ENCODE data around the gene OR1J1. TPM values are rescaled to one million over a fixed set of nuclear protein-coding genes. Genes with fewer than 3 reads are reported as not detected.

OR1J1 gene
- total and polyA plus RNA-seq, 4 donors: not detected

- intact Hi-C loops (cut with DNase I): loop anchor here (10.0 kb wide), 2 partner anchors 113 to 333 kb away; no protein-coding TSS in a partner anchor
- H3K36me3 ChIP-seq (ENCODE audit: control insufficient read depth in 1 of 2, insufficient read depth in 2 of 2, low read length in 1 of 2): no peaks in the 10 kb centered on the region
- DNase-seq (no peak), ATAC-seq (ENCODE audit: low FRiP score) (no peak)
- no peak overlapping the region for H3K4me3 ChIP-seq (ENCODE audit: low read length in 2 of 2)
- no peaks in the 10 kb centered on the region for H3K4me1 ChIP-seq (ENCODE audit: control insufficient read depth in 1 of 2, insufficient read depth in 2 of 2, low read length in 2 of 2)
- H3K27me3 ChIP-seq (ENCODE audit: control insufficient read depth in 1 of 2, insufficient read depth in 2 of 2, low read length in 1 of 2): peaks cover 0 to 2% of the 10 kb centered on the region in 2 donors
- peaks cover 2% of the 10 kb centered on the region for H3K9me3 ChIP-seq (ENCODE audit: control insufficient read depth, low read length)
- WGBS, 2 donors: 99 to 100% methylated on average over 1 of the region's 1 CpG
- no peak overlapping the region for H3K27ac ChIP-seq (ENCODE audit: low read depth in 1 of 2, low read length in 2 of 2)
These were observed 19.9 kb downstream of the OR1J1 start for GRCh38 chr9:122457787-122458186.

- no peak overlapping the region for H3K4me3 ChIP-seq (ENCODE audit: low read length in 2 of 2)
- no peaks in the 10 kb centered on the region for H3K36me3 ChIP-seq (ENCODE audit: control insufficient read depth in 1 of 2, insufficient read depth in 2 of 2, low read length in 1 of 2)
- DNase-seq (no peak), ATAC-seq (ENCODE audit: low FRiP score) (no peak)
- H3K27ac ChIP-seq (ENCODE audit: low read depth in 1 of 2, low read length in 2 of 2): no peak overlapping the region
- H3K4me1 ChIP-seq (ENCODE audit: control insufficient read depth in 1 of 2, insufficient read depth in 2 of 2, low read length in 2 of 2): no peaks in the 10 kb centered on the region
- peaks cover 0 to 2% of the 10 kb centered on the region in 2 donors for H3K27me3 ChIP-seq (ENCODE audit: control insufficient read depth in 1 of 2, insufficient read depth in 2 of 2, low read length in 1 of 2)
- H3K9me3 ChIP-seq (ENCODE audit: control insufficient read depth, low read length): peaks cover 2% of the 10 kb centered on the region
- WGBS, 2 donors: 78 to 83% methylated on average over 3 of the region's 3 CpGs
- intact Hi-C loops (cut with DNase I): loop anchor here (10.0 kb wide), 2 partner anchors 111 to 331 kb away; no protein-coding TSS in a partner anchor
These were observed 21.6 kb downstream of the OR1J1 start for GRCh38 chr9:122456123-122456522.

- no peak for ATAC-seq (ENCODE audit: low FRiP score)
- no peaks in the 10 kb centered on the region for H3K4me1 ChIP-seq (ENCODE audit: control insufficient read depth in 1 of 2, insufficient read depth in 2 of 2, low read length in 2 of 2)
- DNase-seq: no peak
- no peak overlapping the region for H3K27ac ChIP-seq (ENCODE audit: low read depth in 1 of 2, low read length in 2 of 2)
- H3K9me3 ChIP-seq (ENCODE audit: control insufficient read depth, low read length): peaks cover 2% of the 10 kb centered on the region
- WGBS, 2 donors: 50 to 53% methylated on average over 2 of the region's 2 CpGs
- H3K4me3 ChIP-seq (ENCODE audit: low read length in 2 of 2): no peak overlapping the region
- H3K36me3 ChIP-seq (ENCODE audit: control insufficient read depth in 1 of 2, insufficient read depth in 2 of 2, low read length in 1 of 2): no peaks in the 10 kb centered on the region
- H3K27me3 ChIP-seq (ENCODE audit: control insufficient read depth in 1 of 2, insufficient read depth in 2 of 2, low read length in 1 of 2): peaks cover 0 to 2% of the 10 kb centered on the region in 2 donors
- intact Hi-C loops (cut with DNase I): loop anchor here (2.0 to 10.0 kb wide), 4 partner anchors 71 to 329 kb away; no protein-coding TSS in a partner anchor
These were observed 24.0 kb downstream of the OR1J1 start for GRCh38 chr9:122453677-122454135.

DNA sequence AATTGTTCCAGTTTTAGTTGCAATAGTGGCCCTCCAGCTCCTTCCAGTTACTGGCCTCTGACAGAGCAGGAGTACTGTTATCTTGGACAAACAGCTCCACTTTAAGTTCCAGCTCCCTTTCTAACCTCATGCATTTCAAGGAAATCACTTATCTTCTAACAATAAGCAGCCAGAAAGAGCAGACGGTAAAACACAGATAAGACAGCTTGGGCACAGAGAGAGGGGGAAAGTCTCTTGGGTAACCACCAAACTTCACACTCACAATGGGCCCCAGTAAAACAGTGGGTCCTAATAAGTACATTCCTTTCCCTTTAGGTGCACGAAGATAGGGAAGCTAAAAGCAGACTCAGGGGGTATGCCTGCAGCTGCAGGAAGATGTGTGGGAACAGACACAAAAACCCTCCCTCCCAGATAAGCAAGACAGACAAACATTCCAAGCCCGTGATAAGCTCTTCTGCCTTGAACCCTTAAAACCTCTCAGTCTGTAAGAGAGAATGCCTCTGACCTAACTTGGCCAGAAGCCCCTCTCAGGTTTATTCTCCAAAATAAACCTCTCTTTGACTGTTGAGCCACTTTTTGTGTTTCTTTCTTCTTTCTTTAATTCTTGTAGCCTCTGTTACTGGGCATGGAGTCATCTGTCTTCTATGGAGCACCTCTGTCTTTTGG is 30.8 kb downstream of the OR1J1 start:
- H3K4me3 ChIP-seq (ENCODE audit: low read length in 2 of 2): no peak overlapping the region
- intact Hi-C loops (cut with DNase I): no loop called here
- WGBS, 2 donors: 26 to 28% methylated on average over 3 of the region's 3 CpGs
- no peaks in the 10 kb centered on the region for H3K27me3 ChIP-seq (ENCODE audit: control insufficient read depth in 1 of 2, insufficient read depth in 2 of 2, low read length in 1 of 2)
- DNase-seq: no peak
- H3K4me1 ChIP-seq (ENCODE audit: control insufficient read depth in 1 of 2, insufficient read depth in 2 of 2, low read length in 2 of 2): no peaks in the 10 kb centered on the region
- no peak overlapping the region for H3K27ac ChIP-seq (ENCODE audit: low read depth in 1 of 2, low read length in 2 of 2)
- no peak for ATAC-seq (ENCODE audit: low FRiP score)
- peaks cover 3% of the 10 kb centered on the region for H3K9me3 ChIP-seq (ENCODE audit: control insufficient read depth, low read length)
- no peaks in the 10 kb centered on the region for H3K36me3 ChIP-seq (ENCODE audit: control insufficient read depth in 1 of 2, insufficient read depth in 2 of 2, low read length in 1 of 2)

GRCh38 chr9:122445155-122445749 is 32.5 kb downstream of the OR1J1 start:
- H3K27me3 ChIP-seq (ENCODE audit: control insufficient read depth in 1 of 2, insufficient read depth in 2 of 2, low read length in 1 of 2): no peaks in the 10 kb centered on the region
- H3K9me3 ChIP-seq (ENCODE audit: control insufficient read depth, low read length): peaks cover 3% of the 10 kb centered on the region
- ATAC-seq (ENCODE audit: low FRiP score) (no peak), DNase-seq (no peak)
- H3K36me3 ChIP-seq (ENCODE audit: control insufficient read depth in 1 of 2, insufficient read depth in 2 of 2, low read length in 1 of 2): no peaks in the 10 kb centered on the region
- 75 to 87% methylated on average over 2 of the region's 2 CpGs for WGBS, 2 donors
- intact Hi-C loops (cut with DNase I): no loop called here
- no peaks in the 10 kb centered on the region for H3K4me1 ChIP-seq (ENCODE audit: control insufficient read depth in 1 of 2, insufficient read depth in 2 of 2, low read length in 2 of 2)
- no peak overlapping the region for H3K4me3 ChIP-seq (ENCODE audit: low read length in 2 of 2)
- H3K27ac ChIP-seq (ENCODE audit: low read depth in 1 of 2, low read length in 2 of 2): no peak overlapping the region

DNA sequence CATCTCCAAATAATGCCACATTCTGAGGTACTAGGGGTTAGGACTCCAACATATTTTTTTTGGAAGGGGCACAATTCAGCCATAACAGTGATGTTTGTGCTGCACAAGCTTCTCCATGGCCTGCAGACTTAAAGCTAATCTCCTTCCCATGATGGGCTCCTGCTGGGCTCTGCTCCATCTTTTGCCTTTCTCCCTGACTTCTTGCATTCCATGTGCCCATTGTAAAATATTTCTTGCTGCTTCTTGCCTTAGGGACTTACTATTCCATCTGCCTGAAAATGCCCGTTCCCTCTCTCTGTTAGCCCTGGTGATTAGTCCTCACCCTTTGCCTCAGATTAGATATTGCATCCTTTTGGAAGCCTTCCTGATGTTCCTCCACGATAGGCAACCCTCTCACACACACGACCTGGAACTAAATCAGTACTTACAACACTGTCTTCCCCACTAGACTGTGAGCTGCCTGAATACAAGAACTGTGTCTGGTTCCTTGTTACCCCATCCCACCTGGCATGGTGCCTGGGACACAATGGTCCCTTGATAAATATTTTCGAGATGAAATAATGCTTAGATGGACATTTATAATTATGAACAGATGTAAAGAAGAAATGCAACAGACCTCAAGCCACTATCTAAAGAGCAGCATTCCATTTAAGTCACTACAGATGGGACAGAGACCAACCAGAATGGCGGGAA is 33.5 kb downstream of the OR1J1 start:
- 52 to 53% methylated on average over 5 of the region's 5 CpGs for WGBS, 2 donors
- Histone ChIP-seq H3K27me3 (ENCODE audit: control insufficient read depth in 1 of 2, insufficient read depth in 2 of 2, low read length in 1 of 2) (no peaks in the 10 kb centered on the region), H3K36me3 (ENCODE audit: control insufficient read depth in 1 of 2, insufficient read depth in 2 of 2, low read length in 1 of 2) (no peaks in the 10 kb centered on the region), H3K4me3 (ENCODE audit: low read length in 2 of 2) (no peak overlapping the region), H3K27ac (ENCODE audit: low read depth in 1 of 2, low read length in 2 of 2) (no peak overlapping the region), H3K4me1 (ENCODE audit: control insufficient read depth in 1 of 2, insufficient read depth in 2 of 2, low read length in 2 of 2) (no peaks in the 10 kb centered on the region), H3K9me3 (ENCODE audit: control insufficient read depth, low read length) (peaks cover 4% of the 10 kb centered on the region)
- ATAC-seq (ENCODE audit: low FRiP score) (no peak), DNase-seq (no peak)
- intact Hi-C loops (cut with DNase I): no loop called here

GRCh38 chr9:122442568-122442967 is 35.2 kb downstream of the OR1J1 start:
- no peaks in the 10 kb centered on the region for H3K4me1 ChIP-seq (ENCODE audit: control insufficient read depth in 1 of 2, insufficient read depth in 2 of 2, low read length in 2 of 2)
- no peak for ATAC-seq (ENCODE audit: low FRiP score)

More at GRCh38 chr9:122442568-122442967, 35.2 kb downstream of the OR1J1 start:
- Histone ChIP-seq H3K27me3 (ENCODE audit: control insufficient read depth in 1 of 2, insufficient read depth in 2 of 2, low read length in 1 of 2) (no peaks in the 10 kb centered on the region), H3K9me3 (ENCODE audit: control insufficient read depth, low read length) (peaks cover 1% of the 10 kb centered on the region), H3K36me3 (ENCODE audit: control insufficient read depth in 1 of 2, insufficient read depth in 2 of 2, low read length in 1 of 2) (no peaks in the 10 kb centered on the region), H3K4me3 (ENCODE audit: low read length in 2 of 2) (no peak overlapping the region), H3K27ac (ENCODE audit: low read depth in 1 of 2, low read length in 2 of 2) (no peak overlapping the region)
- intact Hi-C loops (cut with DNase I): no loop called here
- WGBS, 2 donors: 66 to 68% methylated on average over 1 of the region's 1 CpG
- no peak for DNase-seq

All from aorta (tissue), 5 donors.